RPMI7951 (cell line): ENCODE measurements around the gene SIX3. TPM values are rescaled to one million over a fixed set of nuclear protein-coding genes. Genes with fewer than 3 reads are reported as not detected.
A peak's percentile ranks its signal among the peaks of the same experiment; 100 is the strongest.

Experiments
- DNase-seq: peaks from one replicate; pipeline ENCODE4 v3.0.0-alpha.2; 2012; ENCODE audit warnings: low read depth
- total RNA-seq: library from RNA; depleted of rRNA; stranded (reverse); fragments of >200 nt; shearing (Covaris generic); gene quantifications from 2 replicates; pipeline ENCODE4 v1.2.3, GENCODE V29; 2014

The SIX3 gene
- total RNA-seq, 1 experiment from 2014 or later, result not detected

DNA sequence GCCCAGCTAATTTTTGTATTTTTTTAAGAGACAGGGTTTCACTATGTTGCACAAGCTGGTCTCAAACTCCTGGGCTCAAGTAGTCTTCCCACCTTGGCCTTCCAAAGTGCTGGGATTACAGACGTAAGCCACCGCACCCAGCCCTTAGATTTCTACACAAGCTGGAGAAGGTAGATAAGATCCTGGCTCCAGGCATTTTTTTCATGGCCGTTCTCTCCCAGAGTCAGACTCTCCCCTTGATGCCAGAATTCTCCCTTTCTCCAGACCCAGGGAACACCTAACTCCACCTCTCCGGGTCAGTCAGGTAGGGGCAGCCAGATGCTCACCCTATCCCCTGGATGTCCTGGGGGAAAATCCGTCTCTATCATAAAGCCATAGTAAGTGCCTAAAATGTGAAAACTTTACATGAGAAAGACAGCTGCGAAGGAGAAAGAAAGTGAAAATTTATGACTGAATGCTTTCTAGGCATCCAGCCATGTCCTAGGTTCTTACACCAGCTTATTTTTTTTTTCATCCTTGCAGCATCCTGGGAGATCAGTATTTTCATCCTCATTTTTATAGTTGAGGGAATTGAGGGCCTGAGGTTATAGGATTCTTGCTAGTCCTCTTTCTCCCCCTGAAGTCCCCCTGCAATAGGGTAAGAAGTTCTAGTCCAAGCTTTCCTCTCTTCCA, 16.3 kb downstream of the SIX3 start:
- no peak for DNase-seq

DNA sequence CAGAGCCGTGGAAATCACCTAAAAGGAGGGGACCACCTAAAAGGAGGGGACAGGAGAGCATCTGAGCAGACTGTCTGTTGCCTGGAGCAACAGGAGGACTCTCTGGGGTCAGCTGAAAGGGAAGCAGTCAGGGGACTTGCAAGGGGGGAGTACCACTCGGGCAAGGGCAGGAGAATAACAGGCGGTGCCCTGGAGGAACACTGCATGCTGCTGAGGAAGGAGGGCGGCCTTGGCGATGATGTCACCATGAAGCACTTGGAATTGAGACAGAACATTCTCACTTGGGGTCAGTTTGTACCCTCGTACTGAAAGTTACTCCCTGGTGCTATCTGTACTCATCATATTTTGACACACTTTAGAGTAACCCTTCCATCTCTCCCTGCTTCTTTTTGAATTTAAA, 18.4 kb downstream of the SIX3 start:
- DNase-seq, result peak; percentile 48

DNA sequence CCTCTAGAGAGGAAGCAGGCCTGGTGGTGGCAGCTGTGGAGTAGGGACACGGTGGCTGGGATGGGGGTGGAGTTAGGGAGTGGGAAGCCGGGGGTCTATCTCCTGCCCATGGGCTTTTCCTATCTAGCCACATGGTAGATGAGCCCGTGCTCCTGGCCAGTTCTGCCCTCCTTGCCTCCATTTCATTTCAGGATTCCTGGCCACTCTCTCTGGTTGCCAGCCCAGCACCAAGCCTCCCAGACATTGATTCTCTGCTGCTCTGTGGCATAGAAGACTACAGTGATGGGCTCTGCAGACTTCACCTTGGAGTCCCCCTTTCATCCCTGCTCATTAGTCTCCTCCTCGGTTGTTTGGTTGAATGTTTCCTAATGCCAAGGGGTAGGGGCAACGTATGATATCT, 19.4 kb downstream of the SIX3 start:
- no peak for DNase-seq

DNA sequence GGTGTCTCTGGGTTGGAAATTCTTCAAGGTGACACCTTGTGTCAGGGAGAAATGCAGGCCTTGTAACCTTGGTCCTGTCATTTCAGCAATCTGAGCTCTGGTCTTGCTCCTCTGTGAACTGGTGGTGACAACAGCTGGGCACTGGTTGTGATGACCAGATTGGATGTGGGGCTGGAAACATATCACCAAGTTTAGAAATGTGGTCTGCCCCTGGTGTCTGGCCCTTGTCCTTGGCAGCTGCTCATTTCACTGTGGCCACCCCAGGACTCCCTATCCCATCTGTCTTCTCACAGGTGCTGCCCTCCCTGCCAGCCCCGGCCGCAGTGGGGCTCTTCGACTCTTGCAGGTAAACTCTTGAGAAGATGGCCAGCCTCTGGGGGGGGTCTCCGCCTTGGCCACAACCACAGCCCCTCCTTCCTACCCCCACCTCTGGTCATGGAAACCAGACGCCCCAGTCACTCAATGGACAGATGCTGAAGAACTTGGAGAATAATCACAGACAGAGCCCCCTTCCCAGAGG, 20.7 kb downstream of the SIX3 start:
- DNase-seq, result no peak

DNA sequence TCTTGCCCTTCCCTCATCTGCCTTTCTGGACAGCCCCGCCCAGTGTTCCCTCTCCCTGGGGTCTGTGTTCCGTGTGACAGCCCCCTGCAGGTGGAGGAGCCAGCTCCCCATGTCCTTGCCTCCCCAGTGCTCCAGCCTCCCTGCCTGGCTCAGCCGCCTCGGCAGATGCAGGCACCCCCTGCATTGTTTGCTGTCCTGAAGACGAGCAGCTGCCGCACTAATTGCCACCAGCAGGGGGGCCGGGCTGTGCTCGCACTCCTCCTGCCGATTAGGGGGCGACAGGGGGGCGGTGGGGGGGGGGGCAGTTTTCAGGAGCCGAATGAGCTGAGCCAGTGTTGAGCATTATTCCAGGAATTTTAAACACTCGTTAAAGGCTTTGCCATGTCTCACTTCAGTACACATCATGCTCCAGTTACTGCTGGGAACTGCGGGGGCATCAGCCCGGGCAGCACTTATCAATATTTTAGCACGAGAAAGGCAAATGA, 23.3 kb downstream of the SIX3 start:
- DNase-seq, result no peak

DNA sequence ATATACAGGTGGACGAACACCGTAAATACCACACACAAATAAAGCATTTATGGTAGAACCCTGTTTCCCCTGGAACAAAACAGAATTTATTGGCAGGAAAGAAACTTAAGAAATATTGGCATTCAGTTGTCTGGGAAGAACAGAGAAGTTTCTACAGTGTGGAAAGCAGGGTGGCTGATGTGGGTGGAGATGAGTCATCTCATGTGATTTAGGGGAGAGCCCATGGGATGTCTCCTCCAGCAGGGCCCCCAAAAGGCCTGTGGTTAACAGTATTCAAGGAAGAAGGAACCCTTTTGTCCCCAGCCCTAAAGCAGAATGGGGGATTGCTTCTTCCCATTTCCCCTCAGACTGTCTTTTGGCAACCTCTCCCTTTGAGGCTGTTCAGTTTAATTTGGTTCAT, 24.2 kb downstream of the SIX3 start:
- DNase-seq, result peak; percentile 47

DNA sequence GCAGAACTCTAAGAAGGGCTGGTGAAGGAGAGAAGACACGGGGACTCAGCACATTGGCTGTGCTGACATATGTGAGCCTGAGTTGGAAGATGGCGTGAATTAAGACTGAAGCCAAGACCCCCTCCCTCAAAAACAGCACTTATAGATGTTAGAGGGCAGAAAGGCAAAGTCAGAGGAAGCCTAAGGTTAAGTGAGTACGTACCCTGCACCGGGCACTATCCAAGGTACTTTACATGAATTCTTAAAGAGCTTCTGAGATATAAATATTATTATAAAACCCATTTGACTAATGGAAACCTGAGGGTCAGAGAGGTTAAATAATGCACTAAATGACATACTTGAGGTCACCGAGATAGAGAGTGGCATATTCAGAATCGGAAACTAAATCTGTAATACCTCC, 25.6 kb downstream of the SIX3 start:
- no peak for DNase-seq

DNA sequence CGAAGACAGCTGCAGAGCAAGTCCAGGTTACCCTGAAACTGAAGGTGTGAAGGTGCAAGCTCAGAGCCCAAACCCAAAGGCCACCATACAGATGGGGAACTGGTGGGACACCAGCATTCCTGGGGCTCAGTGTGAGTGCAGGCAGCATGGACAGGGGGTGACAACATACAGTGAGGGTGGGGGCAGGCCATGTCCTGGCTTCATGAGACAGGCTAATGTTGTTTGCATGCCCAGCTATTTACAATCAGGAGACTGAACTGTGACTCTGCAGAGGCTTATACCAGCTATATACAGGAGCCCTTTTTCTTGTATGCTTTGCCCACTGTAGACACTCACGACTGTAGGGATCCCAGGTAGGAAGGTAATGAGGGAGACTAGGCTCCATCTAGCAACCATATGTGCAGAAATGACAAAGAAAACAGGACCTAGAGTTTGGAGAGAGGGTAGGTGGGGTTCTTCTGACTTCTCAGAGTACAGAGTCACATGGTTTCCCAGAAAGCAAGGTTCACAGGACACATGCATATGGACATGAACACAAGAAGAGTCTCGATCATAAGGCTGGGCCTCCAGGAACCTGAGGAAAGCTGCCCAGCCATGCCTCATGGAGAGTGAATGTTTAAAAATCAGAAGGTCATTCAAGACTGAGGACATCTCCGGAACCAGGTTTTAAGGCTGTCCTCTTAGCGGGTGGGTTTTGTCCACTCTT, 26.4 kb downstream of the SIX3 start:
- DNase-seq, result no peak

DNA sequence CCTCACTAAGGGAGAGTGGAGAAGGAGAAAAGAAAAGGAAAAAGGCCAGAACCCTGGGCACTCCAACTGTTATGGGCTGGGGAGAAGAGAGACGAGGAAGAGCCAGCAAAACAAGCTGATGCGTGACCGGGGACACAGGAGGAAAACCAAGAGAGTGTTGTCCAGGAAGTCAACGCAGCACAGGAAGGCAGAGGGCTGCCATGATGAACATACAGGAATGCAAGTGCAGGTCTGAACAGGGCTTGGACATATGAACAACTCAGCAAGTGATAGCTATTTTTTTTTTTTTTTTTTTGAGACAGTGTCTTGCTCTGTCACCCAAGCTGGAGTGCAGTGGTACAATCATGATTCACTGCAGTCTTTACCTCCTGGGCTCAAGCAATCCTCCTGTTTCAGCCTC, 28.4 kb downstream of the SIX3 start:
- no peak for DNase-seq

DNA sequence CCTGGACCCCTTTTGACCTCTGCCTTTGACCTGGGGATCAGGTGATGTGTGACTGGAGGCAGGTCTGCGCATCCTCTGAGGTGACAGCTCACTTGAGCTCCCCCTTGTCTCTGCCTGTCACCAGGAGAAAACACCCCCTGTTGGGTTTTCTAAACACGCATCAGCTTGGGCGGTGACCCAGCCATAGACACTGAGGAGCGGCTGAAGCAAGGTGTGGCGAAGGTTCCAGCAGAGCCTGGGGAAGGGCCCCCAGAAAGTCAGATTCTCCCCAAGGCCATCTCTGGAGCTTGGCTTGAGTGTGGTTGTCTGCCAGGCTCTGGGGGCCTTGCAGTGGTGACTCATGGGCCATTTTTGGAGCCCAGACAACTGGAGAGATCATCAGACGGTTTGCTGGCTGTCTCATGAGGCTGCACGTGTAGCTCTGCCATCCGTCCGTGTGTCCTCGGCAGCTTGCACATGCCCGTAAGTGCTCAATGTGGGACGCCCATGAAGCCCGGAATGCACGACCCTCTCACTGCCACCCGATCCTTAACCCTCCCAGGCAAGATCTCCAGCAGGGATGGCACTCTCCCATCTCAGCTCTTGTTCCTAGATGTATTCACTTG, 29.4 kb downstream of the SIX3 start:
- DNase-seq, result peak; percentile 76

DNA sequence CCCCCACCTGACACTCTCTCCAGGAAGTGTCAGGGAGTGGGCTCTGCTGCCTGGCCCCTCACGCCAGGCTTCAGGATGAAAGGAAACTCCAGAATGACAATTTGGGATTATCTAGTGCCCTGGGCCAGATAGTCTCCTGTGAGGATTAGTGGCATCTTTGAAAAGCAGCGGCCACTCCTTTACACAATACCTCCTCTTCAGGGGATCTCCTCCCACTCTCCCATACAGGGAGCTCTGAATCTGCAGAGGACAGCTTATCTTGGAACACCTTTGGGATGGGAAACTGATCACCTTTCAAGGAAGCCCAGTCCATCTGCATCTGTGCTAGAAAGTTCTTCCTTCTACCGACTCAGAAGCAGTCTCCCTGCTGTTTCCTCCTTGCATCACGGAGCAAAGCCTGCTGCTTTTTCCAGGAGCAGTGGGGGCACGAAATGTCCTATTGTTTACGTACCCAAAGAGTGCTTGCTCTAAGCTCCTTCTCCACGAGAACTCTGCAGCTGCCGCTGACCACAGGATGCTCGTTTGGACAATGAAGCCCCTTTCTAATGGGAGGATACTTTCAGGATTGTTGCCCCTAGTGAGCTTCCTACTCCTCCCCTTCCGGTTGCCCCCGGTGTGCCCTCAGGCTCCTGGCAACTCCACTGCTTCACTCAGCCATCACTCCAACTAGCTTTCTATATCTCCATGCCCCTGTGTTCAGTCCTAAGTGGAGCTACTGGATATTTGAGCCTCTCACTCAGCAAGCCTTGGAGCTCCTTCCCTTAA, 31.5 kb downstream of the SIX3 start:
- DNase-seq, result peak; percentile 25

DNA sequence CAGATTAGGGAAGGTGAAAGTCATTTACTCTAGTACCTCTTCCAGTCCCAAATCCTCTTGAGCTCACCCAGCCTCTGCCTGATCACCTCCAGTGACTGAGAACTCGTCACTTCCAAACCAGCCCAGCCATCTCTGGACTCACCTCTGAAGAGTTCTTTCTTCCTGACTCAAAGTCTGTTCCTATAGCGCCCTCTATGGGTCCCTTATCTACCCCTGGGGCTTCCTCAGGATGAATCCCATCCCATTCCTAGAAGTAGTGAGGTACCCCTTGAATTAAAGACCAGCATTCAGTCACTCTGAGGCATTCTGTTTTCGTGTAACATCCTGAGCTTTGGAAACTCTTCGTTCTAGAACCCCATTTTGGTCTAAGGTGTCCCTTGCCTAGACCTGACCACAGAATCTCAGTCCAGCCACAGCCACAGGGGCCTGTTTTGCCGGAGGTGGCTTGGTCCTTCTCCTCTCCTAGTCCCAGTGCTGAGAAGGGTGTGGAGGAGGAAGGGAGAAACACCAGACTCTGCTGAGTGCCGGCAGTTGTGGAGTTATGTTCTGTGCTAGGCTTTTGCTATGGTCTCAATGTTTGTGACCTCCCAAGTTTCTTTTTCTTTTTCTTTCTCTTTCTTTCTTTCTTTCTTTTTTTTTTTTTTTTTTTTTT, 32.7 kb downstream of the SIX3 start:
- peak; percentile 62 for DNase-seq

DNA sequence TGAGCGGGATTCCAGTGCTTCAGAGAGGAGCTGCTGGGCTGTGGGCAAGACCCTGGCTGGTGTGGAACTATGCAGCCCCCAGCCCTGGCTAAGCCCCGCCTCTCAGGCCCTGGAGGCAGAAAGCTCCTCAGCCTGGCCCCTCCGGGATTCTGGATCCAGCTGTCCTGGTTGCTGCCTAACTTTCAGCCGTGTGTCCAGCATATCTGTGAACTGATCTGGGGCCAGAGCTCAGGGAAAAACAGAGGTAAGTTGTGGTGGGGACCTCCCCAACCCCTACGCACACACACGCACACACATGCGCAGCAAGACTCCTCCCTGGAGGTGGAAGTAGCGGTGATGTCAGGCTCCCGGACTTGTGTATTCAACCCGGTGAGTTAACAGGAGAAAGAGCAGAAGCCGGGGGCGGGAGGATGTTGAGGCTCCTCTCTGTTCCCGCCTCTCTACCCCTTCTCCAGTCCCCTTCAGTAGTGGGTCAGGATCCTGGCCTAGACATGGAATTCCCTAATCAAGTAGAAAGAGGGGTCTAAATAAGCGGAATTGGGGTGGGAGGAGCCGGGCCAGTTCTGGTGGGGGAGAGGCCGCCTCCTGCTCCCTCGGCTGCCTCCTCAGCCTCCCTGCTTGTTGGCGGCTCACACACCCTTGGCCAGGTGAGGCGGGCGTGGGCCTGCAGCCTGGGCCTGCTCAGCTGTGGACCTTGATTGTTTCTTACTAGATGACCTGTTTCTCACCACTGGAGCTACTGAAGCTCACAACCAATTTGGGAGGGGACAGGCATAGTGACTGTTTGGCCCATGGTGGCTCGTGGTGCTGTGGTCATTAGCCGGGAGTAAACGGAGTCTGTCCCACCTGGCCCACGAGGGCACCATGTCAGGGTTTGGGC, 34.3 kb downstream of the SIX3 start:
- no peak for DNase-seq

DNA sequence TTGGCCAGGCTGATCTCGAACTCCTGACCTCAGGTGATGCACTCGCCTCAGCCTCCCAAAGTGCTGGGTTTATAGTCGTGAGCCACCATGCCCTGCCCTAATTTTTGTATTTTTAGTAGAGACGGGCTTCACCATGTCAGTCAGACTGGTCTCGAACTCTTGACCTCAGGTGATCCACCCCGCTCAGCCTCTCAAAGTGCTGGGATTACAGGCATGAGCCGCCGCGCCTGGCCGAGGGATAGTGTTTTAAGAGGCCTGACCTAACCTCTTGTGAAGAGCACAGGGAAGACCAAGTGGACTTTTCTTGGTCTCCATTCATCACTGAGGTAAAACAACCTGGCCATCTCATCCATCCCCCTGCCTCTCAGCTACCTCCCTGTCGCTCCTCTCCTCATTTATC, 38.1 kb downstream of the SIX3 start:
- DNase-seq, result no peak

DNA sequence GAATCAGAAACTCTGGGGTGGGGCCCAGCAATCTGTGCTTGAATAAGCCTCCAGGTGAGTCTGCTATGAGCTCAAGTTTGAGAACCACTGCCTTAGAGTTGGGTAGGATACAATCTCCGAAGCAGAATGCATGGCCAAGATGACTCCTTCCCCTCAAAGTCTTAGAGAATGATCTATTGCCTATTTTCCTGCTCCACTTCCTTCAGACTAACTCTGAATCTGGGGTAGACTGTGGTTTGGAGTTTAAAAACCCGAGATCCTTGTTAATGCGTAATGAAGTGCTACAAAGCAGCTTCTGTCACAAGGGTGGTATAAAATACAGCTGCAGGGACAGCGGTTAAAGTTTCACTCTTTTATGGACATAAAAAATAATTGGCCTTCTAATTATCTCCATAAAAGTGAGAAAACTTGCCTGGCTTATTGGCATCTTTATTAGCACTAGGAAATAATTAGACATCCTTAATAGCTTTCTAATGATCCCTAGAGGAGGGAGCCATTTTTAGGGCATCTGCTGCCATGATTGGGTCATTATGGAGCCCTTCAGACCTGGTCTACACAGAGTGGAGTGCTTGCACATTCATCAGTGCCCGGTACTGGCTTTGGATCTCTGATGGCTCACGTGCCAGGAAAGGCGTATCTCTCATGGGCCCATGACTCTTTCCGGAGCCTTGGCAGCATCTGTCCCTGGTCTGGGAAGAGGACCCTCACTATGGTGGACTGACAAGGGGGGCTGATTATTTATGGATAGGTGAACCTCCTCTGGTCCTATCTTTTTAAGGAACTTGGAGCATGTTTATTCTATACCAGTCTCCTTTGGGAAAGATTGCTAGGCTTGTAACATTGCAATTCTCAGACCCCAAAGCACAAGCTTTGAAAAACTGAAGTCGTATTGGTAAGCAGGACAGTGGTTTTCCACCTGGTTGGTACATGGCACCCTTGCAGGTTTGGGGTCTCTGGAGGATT, 39.5 kb downstream of the SIX3 start:
- no peak for DNase-seq

DNA sequence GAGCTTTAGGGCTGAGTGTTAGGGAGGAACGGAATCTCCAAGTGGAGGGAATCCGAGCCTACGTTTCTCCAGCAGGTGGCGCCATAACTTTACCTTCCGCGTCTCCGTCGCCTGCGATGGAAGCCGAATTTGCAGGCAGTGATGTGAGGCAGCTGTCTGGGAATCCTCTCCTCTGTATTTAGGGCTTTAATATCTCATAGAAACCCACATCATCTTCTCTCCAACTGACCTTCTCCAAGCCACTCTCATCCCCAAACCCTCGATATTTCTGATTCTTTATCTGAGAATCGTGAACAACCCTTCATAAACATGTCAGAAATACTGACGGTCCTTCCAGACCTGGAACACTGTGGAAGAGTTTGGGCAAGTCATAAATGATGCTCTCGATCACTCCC, 40.2 kb downstream of the SIX3 start:
- peak; percentile 66 for DNase-seq

DNA sequence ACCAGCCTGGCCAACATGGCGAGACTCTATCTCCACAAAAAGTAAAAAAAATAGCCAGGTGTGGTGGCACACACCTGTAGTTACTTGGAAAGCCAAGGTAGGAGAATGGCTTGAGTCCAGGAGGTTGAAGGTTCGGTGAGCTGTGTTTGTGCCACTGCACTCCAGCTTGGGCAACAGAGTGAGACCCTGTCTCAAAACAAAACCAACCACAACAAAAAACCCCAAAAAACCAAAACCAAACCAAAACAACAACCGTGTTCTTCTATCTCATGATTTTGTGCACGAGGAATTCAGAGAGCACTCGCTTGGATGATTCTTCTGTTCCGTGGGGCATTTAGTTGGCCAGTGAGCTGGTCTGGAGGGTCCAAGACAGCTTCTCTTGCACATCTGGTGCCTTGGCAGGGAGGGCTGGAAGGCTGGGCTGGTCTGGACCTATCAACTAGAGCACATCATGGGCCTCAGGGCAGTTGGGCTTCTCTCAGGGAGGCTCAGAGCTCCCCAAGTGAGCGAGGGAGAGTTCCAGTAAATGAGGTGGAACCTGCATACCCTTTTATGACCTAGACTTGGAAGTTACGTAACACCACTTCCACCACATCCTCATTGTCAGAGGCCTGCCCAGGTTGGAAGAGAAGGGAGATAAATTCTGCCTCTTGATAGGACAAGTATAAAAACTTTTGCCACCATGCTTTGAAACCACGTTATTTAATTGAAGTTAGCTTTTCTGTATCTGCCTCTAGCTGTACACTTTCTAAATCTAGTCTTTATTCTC, 42.5 kb downstream of the SIX3 start:
- peak; percentile 44 for DNase-seq

DNA sequence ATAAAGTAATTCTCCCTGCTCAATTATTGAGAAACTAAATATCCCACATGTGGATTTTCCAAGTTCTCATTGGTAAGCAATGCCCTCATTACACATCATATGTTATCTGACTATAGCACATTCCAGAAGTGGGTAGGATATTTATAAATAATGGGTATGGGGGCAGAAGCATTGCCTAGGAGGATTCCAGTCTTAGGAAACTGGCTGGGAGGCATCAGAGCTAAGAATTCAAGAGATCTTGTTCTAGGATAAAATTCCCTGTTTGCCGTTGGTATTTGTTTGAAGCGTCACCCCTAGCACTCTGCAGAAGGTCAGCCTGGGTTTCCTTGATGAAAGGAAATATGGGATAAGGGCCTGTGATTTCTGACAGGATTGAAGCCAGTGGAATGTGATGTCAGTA, 47.7 kb downstream of the SIX3 start:
- DNase-seq, result no peak

DNA sequence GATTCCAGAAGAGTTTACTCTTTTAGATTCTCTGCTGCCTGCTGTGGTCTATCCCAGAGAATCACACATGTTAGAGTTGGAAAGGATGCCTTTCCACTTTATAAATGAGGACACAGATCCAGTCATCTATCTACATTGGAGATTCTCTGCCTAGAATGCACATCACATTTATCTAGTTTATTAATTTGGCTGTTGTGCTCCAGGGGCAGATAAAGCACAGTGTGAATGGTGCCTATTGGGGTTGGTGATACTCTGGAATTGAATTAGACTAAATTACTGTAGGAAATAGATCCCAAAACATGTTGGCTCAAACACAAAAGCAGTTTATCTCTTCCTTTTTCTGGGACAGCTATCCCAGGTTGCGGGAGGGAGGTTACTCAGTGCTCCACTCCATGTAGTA, 52.9 kb downstream of the SIX3 start:
- no peak for DNase-seq
